Ectodermal cell (in vitro differentiated cells): Measurements from ENCODE around the gene AUTS2.

Experiments used
- H3K27ac ChIP-seq: 2 replicates; pipeline ENCODE4 v1.7.0; 2013; ENCODE audit warnings: mild to moderate bottlenecking, low read depth, low read length; ENCODE audit not compliant: insufficient read depth, poor library complexity, severe bottlenecking
- H3K27me3 ChIP-seq: 2 replicates; pipeline ENCODE4 v1.7.0; 2013; ENCODE audit warnings: mild to moderate bottlenecking, low read length; ENCODE audit not compliant: insufficient read depth, control insufficient read depth, poor library complexity, severe bottlenecking
- H3K36me3 ChIP-seq: one replicate; pipeline ENCODE4 v1.7.0; 2013; ENCODE audit warnings: low read length; ENCODE audit not compliant: control insufficient read depth, insufficient read depth
- H3K4me1 ChIP-seq: one replicate; pipeline ENCODE4 v1.7.0; 2013; ENCODE audit warnings: low read length; ENCODE audit not compliant: control insufficient read depth, insufficient read depth
- H3K4me3 ChIP-seq: 2 replicates; pipeline ENCODE4 v1.7.0; 2013; ENCODE audit warnings: low read depth, low read length, control low read depth; ENCODE audit not compliant: insufficient read depth
- H3K9me3 ChIP-seq: 2 replicates; pipeline ENCODE4 v1.7.0; 2013; ENCODE audit warnings: mild to moderate bottlenecking, low read length, moderate library complexity; ENCODE audit not compliant: control insufficient read depth
- WGBS, 2 experiments: methylation state at CpG; one replicate each; pipeline ENCODE4 v1.1.7; 2013; ENCODE audit warnings: missing lambda C conversion rate in 2 of 2; 5-methylcytosine and 5-hydroxymethylcytosine counted together

AUTS2 gene

DNA sequence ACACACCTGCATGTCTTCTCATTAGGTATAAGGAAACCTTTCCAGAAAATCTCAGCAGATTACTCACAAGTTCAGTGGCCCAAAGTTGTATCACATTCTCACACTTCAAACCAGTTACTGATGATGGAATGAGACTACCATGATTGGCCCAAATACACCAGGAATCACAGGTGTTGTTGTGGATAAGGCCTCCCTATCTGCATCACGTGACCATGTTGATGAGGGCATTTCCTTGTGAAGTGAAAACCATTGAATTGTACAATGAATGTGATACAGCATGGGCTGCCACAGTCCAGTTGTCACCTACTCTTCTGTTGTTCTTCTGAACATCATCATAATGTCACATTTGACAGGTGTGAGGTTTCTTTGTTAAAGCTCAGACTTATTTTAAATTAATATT is 431.7 kb downstream of the AUTS2 start:
- Histone ChIP-seq H3K4me1 (peaks cover 12% of the 10 kb centered on the region), H3K27ac (no peak overlapping the region), H3K27me3 (no peaks in the 10 kb centered on the region), H3K36me3 (no peaks in the 10 kb centered on the region), H3K9me3 (no peaks in the 10 kb centered on the region), H3K4me3 (no peak overlapping the region)
- WGBS, 2 experiments, result 90 to 100% methylated on average over 1 of the region's 1 CpG

DNA sequence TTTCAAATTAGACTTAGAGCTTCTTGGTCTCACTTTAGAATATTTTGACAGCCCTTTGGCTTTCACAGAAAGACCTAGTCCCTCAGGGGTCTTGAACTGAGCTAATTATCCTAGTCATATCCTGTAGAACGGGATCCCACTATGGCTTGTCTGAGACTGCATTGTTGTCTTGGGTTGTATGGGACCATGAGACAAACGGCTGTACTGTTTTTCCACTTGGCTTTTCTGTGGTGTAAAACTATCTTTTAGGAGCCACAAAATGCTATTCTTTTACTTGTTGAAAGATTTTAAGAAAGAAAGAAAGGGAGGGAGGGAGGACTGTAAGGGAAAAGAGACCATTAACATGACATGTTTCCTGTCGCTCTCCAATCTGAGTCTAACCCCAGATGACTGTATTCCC is 432.5 kb downstream of the AUTS2 start:
- no peak overlapping the region for H3K27ac ChIP-seq
- WGBS, 2 experiments, result 86 to 88% methylated on average over 3 of the region's 3 CpGs
- no peaks in the 10 kb centered on the region for H3K36me3 ChIP-seq
- no peaks in the 10 kb centered on the region for H3K27me3 ChIP-seq
- no peak overlapping the region for H3K4me3 ChIP-seq
- H3K4me1 ChIP-seq, result peaks cover 6% of the 10 kb centered on the region
- H3K9me3 ChIP-seq, result no peaks in the 10 kb centered on the region

DNA sequence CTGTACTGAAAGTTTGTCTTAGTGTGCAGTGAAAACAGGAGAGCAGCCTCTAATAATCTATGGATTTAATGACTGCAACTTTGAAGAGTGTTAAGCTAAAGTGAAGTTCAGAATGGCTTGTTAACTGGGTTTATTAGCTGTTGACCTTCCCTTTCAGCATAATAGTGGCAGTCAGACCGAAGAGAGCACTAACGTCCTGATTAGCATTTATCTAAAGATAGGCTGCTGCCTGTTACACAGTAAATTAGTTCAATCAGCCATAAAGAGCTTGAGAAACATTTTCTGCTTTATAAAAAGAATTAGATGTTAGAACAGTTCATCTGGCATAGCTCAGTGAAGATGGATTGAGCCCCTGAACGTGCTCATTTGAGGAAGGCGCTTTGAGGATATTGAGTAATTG is 433.0 kb downstream of the AUTS2 start:
- Histone ChIP-seq H3K27ac (no peak overlapping the region), H3K4me3 (no peak overlapping the region), H3K4me1 (peaks cover under 1% of the 10 kb centered on the region), H3K27me3 (no peaks in the 10 kb centered on the region), H3K9me3 (no peaks in the 10 kb centered on the region), H3K36me3 (no peaks in the 10 kb centered on the region)
- 86 to 91% methylated on average over 4 of the region's 4 CpGs for WGBS, 2 experiments

DNA sequence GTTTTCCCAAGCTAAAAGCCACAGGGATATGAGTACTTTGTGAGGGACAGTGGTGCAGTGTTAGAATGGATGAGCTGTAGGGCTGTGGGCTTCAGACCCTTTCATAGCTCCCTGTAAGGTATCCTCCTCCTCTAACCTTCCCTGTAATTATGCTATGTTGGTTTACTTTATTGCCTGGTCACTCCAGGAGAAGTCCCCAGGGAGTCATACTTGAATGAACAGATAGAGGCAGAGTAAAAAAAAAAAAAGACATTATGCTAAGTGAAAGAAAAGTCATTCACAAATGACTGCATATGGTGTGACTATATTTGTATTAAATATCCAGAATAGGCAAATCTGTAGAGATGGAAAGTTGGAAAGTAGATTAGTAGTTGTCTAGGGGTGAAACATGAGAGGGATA is 434.4 kb downstream of the AUTS2 start:
- Histone ChIP-seq H3K36me3 (no peaks in the 10 kb centered on the region), H3K9me3 (no peaks in the 10 kb centered on the region), H3K4me1 (no peaks in the 10 kb centered on the region), H3K4me3 (no peak overlapping the region), H3K27me3 (no peaks in the 10 kb centered on the region), H3K27ac (no peak overlapping the region)

DNA sequence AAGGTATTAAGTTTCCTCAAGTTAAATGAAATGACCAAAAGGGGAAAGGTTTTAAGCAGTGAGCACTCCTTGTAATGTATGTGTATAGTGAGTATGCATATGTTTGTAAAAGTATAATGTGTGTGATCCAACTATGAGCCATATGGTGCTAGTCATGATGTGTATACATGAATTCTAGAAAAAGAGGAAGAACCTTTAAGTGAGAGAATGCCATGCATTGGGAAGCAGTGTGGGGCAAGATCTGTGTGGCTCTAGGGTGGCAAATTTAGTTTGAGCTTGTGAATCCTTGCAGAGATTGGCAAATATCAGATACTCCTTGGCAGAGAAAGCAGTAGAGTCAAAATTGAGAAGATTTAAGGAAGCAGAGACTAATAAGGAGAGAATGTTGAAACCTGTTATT is 435.0 kb downstream of the AUTS2 start:
- H3K27me3 ChIP-seq, result no peaks in the 10 kb centered on the region
- H3K4me1 ChIP-seq, result no peaks in the 10 kb centered on the region
- H3K27ac ChIP-seq, result no peak overlapping the region

DNA sequence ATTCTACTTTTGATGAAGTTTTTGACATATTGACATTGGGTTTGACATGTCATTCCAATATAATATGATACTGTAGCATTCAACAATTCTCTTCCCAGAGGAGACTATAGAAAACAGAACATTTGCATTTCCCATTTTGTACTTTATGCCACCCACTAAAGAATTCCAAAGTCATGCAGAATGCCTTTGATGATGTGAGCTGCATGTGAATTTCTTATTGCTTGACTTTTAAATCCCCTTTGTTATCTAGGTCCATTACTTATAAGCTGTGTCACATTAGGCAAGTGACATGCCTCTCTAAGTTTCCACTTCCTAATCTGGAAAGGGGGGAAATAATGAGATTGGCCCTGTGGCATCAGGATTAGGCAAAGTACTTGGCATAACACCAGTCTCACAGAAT is 436.7 kb downstream of the AUTS2 start:
- H3K9me3 ChIP-seq, result no peaks in the 10 kb centered on the region
- peaks cover 4% of the 10 kb centered on the region for H3K27me3 ChIP-seq
- no peak overlapping the region for H3K27ac ChIP-seq
- no peak overlapping the region for H3K4me3 ChIP-seq
- H3K36me3 ChIP-seq, result no peaks in the 10 kb centered on the region
- H3K4me1 ChIP-seq, result no peaks in the 10 kb centered on the region

More for the DNA sequence above, 435.0 kb downstream of the AUTS2 start:
- H3K36me3 ChIP-seq, result no peaks in the 10 kb centered on the region
- H3K4me3 ChIP-seq, result no peak overlapping the region
- no peaks in the 10 kb centered on the region for H3K9me3 ChIP-seq

DNA sequence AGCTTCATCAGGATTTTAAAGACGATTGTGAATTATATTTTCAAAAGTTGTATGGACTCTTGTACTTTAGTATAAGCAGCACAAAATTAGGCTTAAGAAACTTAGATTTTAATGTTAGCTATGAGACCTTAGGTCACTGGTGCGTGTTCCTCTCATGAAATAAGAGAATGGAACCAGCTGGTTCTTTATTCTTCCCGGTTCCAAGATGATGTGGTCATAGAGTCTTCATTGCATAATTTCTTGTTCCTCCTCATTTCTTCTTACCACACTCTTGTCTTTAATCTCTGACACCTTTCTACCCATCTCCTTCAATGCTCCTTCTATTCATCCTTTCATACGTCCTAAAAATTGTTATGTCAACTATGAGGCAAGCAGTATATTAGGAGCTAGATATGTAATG is 437.2 kb downstream of the AUTS2 start:
- no peak overlapping the region for H3K4me3 ChIP-seq
- WGBS, 2 experiments, result 95 to 98% methylated on average over 3 of the region's 4 CpGs
- H3K9me3 ChIP-seq, result no peaks in the 10 kb centered on the region
- no peaks in the 10 kb centered on the region for H3K4me1 ChIP-seq
- peaks cover 4% of the 10 kb centered on the region for H3K27me3 ChIP-seq
- H3K27ac ChIP-seq, result no peak overlapping the region
- H3K36me3 ChIP-seq, result no peaks in the 10 kb centered on the region

DNA sequence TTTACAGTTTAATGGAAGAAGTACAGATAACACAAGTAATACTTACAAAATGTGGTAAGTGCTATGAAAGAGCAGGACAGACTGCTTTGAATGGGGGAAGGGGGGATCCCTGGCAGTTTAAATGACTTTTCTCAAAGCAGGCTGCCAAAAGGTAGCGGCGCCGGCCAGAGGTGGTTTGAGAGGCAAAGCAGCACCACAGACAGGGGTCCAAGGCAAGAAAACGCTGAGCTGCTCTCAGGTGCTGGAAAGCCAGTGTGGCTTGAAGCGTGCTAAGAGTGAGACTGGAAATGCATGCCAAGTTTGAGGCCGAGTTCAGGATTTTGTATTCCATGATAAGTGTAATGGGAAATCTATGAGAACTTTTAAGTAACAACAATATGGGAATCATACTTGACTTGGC is 437.7 kb downstream of the AUTS2 start:
- Histone ChIP-seq H3K4me1 (no peaks in the 10 kb centered on the region), H3K9me3 (no peaks in the 10 kb centered on the region), H3K27me3 (peaks cover 4% of the 10 kb centered on the region), H3K27ac (no peak overlapping the region), H3K4me3 (no peak overlapping the region), H3K36me3 (no peaks in the 10 kb centered on the region)
- WGBS, 2 experiments, result 90 to 91% methylated on average over 6 of the region's 6 CpGs

DNA sequence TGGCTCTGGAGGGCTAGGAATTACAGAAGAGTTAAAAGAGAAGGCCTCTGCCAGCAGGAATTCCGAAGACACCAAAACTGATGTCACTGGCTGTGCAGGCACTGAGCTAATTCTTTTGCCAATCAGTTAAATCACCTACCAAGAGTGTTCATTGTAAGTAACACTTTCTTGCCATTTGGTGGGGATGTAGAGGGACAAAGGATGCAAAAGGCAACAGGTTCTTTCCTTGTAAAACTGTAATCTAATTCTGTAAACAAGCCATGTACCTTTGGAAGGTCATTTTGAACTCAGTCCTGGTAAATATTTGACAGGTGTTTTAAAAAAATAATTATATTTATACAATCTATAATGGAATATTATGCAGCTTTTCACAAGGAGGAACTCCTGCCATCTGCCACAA is 438.4 kb downstream of the AUTS2 start:
- Histone ChIP-seq H3K36me3 (no peaks in the 10 kb centered on the region), H3K4me1 (no peaks in the 10 kb centered on the region), H3K27me3 (peaks cover 4% of the 10 kb centered on the region), H3K27ac (no peak overlapping the region), H3K9me3 (no peaks in the 10 kb centered on the region), H3K4me3 (no peak overlapping the region)
- WGBS, 2 experiments, result 44 to 74% methylated on average over 1 of the region's 1 CpG

DNA sequence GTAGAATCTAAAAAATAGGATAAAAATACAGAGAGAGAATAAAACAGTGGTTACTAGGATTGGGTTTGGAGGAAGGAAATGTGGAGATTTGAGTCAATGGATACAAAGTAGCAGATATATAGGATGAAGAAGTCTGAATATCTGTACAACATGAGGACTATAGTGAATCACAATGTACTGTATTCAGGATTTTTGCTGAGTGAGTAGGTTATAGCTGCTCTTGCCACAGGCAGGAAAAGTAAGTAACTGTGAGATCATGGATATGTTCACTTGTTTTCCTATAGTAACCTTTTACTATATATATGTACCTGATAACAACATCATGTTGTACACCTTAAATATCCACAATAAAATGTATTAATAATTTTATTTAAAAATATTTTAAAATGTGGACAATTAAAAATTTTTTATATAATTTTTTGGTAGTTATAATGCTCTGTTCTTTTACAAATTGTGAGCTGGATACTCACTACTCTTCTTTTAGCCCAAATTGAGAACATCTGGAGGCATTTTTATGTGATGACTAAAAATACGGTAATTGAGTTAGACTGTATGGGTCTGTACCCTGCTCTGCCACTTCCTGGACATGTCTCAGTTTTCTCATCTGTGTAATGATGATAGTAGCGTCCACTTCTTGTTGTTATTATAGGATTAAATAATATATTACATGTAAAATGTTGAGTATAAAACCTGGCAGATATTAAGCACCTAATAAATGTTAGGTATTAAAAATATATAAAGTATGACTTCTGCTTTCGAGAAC is 439.1 kb downstream of the AUTS2 start:
- Histone ChIP-seq H3K4me1 (no peaks in the 10 kb centered on the region), H3K27me3 (peaks cover 4% of the 10 kb centered on the region), H3K36me3 (no peaks in the 10 kb centered on the region), H3K27ac (no peak overlapping the region), H3K9me3 (no peaks in the 10 kb centered on the region), H3K4me3 (no peak overlapping the region)
- WGBS, 2 experiments, result 97 to 100% methylated on average over 1 to 2 of the region's 3 CpGs

DNA sequence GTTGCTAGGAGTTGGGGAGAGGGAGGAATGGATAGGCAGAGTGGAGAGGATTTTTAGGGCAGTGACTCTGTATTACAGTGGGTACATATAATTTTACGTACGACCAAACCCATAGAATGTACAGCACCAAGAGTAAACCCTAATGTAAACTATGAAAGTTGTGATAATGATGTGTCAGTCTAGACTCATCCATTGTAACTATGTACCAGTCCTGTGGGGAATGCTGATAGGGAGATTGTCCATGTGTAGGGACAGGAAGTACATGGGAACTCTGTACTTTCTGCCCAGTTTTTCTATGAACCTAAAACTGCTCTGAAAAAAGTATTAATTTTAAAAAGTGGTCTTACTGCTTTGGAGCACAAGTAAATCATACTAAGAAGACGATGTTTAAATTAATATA is 441.8 kb downstream of the AUTS2 start:
- Histone ChIP-seq H3K9me3 (no peaks in the 10 kb centered on the region), H3K36me3 (no peaks in the 10 kb centered on the region), H3K27me3 (peaks cover 4% of the 10 kb centered on the region), H3K4me1 (no peaks in the 10 kb centered on the region), H3K4me3 (no peak overlapping the region), H3K27ac (no peak overlapping the region)
- 100% methylated on average over 2 of the region's 3 CpGs for WGBS, 2 experiments
